ENCODE measurements around the gene PPP1R14D. TPM values are rescaled to one million over a fixed set of nuclear protein-coding genes. Genes with fewer than 3 reads are reported as not detected.

Gene PPP1R14D
- total RNA-seq, 1 experiment from 2014 or later, result 0.64 TPM

- DNase-seq (ENCODE audit: low read depth, low spot score) (no peak), ATAC-seq (no peak)
- CTCF ChIA-PET, result interaction anchor here (0.7 to 4.2 kb wide), 3 partner anchors 16 to 381 kb away, joined by 3 to 13 read pairs (median 3); no protein-coding TSS in a partner anchor
- H3K27me3 ChIP-seq (ENCODE audit: control insufficient read depth, insufficient read depth, low read length), result no peaks in the 10 kb centered on the region
- intact Hi-C loops (cut with micrococcal nuclease; ENCODE audit: unreplicated experiment) (no loop called here), in situ Hi-C loops (cut with HindIII; ENCODE audit: low pct_unique_long_range_greater_than_20kb, low sequenced_read_pairs) (no loop called here)
- peaks cover 4% of the 10 kb centered on the region; the same call in 1 of the 2 replicates for H3K4me1 ChIP-seq (ENCODE audit: control insufficient read depth, insufficient read depth, low read length)
- no peak overlapping the region for H3K4me3 ChIP-seq (ENCODE audit: low read depth in 2 of 2, low read length in 2 of 2)
- TF ChIP-seq TCF7L2 (IDR thresholded peaks at IDR 0.05; ENCODE audit: low read depth, low read length) (no peak), CTCF (IDR thresholded peaks at IDR 0.05) (no peak), POLR2AphosphoS5 (IDR thresholded peaks at IDR 0.05; ENCODE audit: low read depth, low read length) (no peak), REST (IDR thresholded peaks at IDR 0.05; ENCODE audit: insufficient read depth in 1 of 2, low read depth in 2 of 2, low read length in 1 of 2) (no peak), SIN3A (IDR thresholded peaks at IDR 0.05; ENCODE audit: borderline replicate concordance, insufficient read depth, low read depth, low read length) (no peak)
- H3K27ac ChIP-seq (ENCODE audit: low read length), result no peak overlapping the region
- no TSS peak for BruUV-seq (replicated peaks)
- H3K36me3 ChIP-seq (ENCODE audit: control insufficient read depth, insufficient read depth, low read length), result no peaks in the 10 kb centered on the region
- no peaks in the 10 kb centered on the region for H3K9me3 ChIP-seq (ENCODE audit: control insufficient read depth, insufficient read depth, low read depth, low read length)
- POLR2A ChIA-PET, result no interaction called here
These were observed 47.7 kb upstream of the PPP1R14D start for GRCh38 chr15:40875991-40876730.

DNA sequence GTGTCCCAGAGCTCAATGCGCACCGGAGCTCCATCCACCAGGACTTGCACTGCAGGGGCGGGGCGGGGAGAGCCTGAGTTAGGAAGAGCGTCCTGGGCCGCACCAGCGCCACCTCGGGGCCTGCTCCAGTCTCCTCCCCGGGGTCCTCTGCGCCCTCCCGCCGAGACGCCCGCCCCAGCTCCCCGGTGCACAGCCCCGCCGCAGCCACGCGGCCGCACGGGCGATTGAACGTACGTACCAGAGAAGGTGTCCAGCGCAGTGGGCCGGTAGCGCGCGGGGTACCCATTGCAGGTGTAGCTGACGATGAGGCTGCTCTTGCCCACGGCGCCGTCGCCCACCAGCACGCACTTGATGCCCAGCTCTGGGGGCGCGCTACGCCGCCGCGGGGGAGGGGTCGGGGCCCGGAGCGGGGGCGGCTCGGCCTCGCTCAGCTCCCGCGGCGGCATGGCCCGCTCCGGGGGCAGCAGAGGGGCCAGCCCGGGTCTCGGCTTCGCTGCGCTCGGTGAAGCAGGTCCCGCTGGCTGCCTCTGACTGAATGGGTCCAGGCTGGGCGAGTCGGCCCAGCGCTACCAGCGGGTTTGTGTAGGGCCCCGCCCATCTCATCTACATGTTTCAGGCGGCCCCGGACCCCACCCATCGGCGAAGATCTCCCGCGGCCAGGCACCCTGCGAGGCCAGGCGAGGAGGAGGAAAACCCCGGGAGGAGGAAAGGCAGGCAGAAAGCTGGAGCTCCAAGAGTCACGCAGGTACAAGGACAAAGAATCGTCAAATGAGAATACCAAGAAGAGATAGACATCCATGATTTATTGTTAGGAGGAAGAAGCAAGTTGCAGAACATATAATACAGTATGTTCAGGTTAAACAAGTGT, 45.4 kb upstream of the PPP1R14D start, which contains the start of gene RHOV:
Gene RHOV, minus strand, starts transcription at position 541 of the 868 bp plus-strand sequence. Its CDS starts 95 bp downstream, at position 446.
- in situ Hi-C loops (cut with HindIII; ENCODE audit: low pct_unique_long_range_greater_than_20kb, low sequenced_read_pairs), result no loop called here
- CTCF ChIA-PET, result interaction anchor here (0.6 to 6.6 kb wide), 7 partner anchors 10 to 411 kb away, joined by 3 to 70 read pairs (median 7); partner anchors contain the start of gene VPS18
- no peaks in the 10 kb centered on the region for H3K9me3 ChIP-seq (ENCODE audit: control insufficient read depth, insufficient read depth, low read depth, low read length)
- DNase-seq (ENCODE audit: low read depth, low spot score) (no peak), ATAC-seq (peak; percentile 94)
- no TSS peak for BruUV-seq (replicated peaks)
- no peaks in the 10 kb centered on the region for H3K36me3 ChIP-seq (ENCODE audit: control insufficient read depth, insufficient read depth, low read length)
- POLR2A ChIA-PET, result no interaction called here
- intact Hi-C loops (cut with micrococcal nuclease; ENCODE audit: unreplicated experiment), result no loop called here
- H3K4me3 ChIP-seq (ENCODE audit: low read depth in 2 of 2, low read length in 2 of 2), result peak within 1 kb of the TSS; percentile 51 to 59
- peaks cover 4% of the 10 kb centered on the region; the same call in 1 of the 2 replicates for H3K4me1 ChIP-seq (ENCODE audit: control insufficient read depth, insufficient read depth, low read length)
- H3K27ac ChIP-seq (ENCODE audit: low read length), result no peak within 1 kb of the TSS
- no peaks in the 10 kb centered on the region for H3K27me3 ChIP-seq (ENCODE audit: control insufficient read depth, insufficient read depth, low read length)
- TF ChIP-seq SIN3A (IDR thresholded peaks at IDR 0.05; ENCODE audit: borderline replicate concordance, insufficient read depth, low read depth, low read length) (peak; percentile 32; the same call in 1 of the 2 replicates), TCF7L2 (IDR thresholded peaks at IDR 0.05; ENCODE audit: low read depth, low read length) (no peak)
